H1 (cell line): ENCODE results near the gene SMIM41. TPM values are rescaled to one million over a fixed set of nuclear protein-coding genes. Genes with fewer than 3 reads are reported as not detected.

Source experiments
- EZH2 ChIP-seq: fragments of 200-600 bp; sonication (generic); IDR thresholded peaks from 2 replicates; pipeline ENCODE4 v1.7.1; 2012; ENCODE audit warnings: low read depth, mild to moderate bottlenecking, moderate library complexity, low read length, inconsistent platforms; ENCODE audit not compliant: severe bottlenecking
- POLR2A ChIP-seq, 2 experiments: IDR thresholded peaks; 1 replicate in 1 of 2; 2 replicates in 1 of 2; pipeline ENCODE4 v1.6.1; 2011; ENCODE audit warnings: low read depth in 2 of 2, low read length in 2 of 2, mild to moderate bottlenecking in 2 of 2; ENCODE audit errors: control extremely low read depth in 1 of 2
- POLR2AphosphoS5 ChIP-seq: IDR thresholded peaks from 2 replicates; pipeline ENCODE4 v1.6.1; 2011; ENCODE audit warnings: low read depth, low read length
- RFX5 ChIP-seq: IDR thresholded peaks from 2 replicates; pipeline ENCODE4 v1.6.1; 2011; ENCODE audit warnings: low read depth, low read length, improper control_type of control experiment, borderline replicate concordance
- TEAD4 ChIP-seq: IDR thresholded peaks from 2 replicates; pipeline ENCODE4 v1.6.1; 2012; ENCODE audit warnings: low read depth, low read length, inconsistent platforms, mixed read lengths
- polyA plus RNA-seq, 7 experiments: library from polyadenylated mRNA; depleted of rRNA in 3 of 7; stranded (reverse) in 5 of 7; unstranded in 2 of 7; fragments of >200 nt in 5 of 7; fragments of 200-250 nt in 2 of 7; gene quantifications; 1 replicate in 5 of 7; 2 replicates in 1 of 7; 4 replicates in 1 of 7; pipeline versions ENCODE4 v1.2.1 to v1.2.3, GENCODE V29; 2011 to 2013; ENCODE audit warnings: missing spikeins in 2 of 7, mixed read lengths in 2 of 7
- total RNA-seq: library from RNA; stranded (reverse); fragmentation: NEBNext Ultra II Directional; extraction: Animal tissue kit (Norgen Biotek cat#: 25700); gene quantifications from 2 replicates; pipeline ENCODE4 v1.2.1, GENCODE V29; 2021

The SMIM41 gene
- total and polyA plus RNA-seq, 2 of the 8 experiments (the other 6 are each of a cell fraction or from before 2014, with no cell fraction given) = 0.28 to 0.98 TPM

GRCh38 chr12:52091869-52092268 is 12.4 kb downstream of the SMIM41 start (continued):
- no peak for TF ChIP-seq POLR2AphosphoS5
- no peak for TF ChIP-seq TEAD4
- TF ChIP-seq EZH2 = no peak
- TF ChIP-seq RFX5 = no peak
- no peak for TF ChIP-seq POLR2A (IDR thresholded peaks at IDR 0.05; ENCODE audit: control extremely low read depth in 1 of 2, low read depth in 2 of 2, low read length in 2 of 2)
